DMS114 treated with DMSO at 0.1 percent for 48 hours (cell line): ENCODE measurements around the gene DHRS7B.
"Not testable (repeated sequence)": the region's sequence is repeated elsewhere in the genome, so short reads cannot be mapped to it uniquely, and the experiment has no call there.

Experiments used
- DNase-seq: peaks from one replicate; lab custom pipeline; 2025; ENCODE audit not compliant: unreplicated experiment; lab: John Stamatoyannopoulos, UW

DHRS7B gene

GRCh38 chr17:21204935-21205334, 78.2 kb downstream of the DHRS7B start:
- no peak for DNase-seq

GRCh38 chr17:21208352-21208751, 81.6 kb downstream of the DHRS7B start:
- no peak for DNase-seq

GRCh38 chr17:21209511-21210175, 82.9 kb downstream of the DHRS7B start:
- DNase-seq, result no peak

- no peak for DNase-seq
Observed at GRCh38 chr17:21210411-21211076, 83.8 kb downstream of the DHRS7B start.

GRCh38 chr17:21211825-21212479, 85.2 kb downstream of the DHRS7B start:
- DNase-seq, result no peak

- DNase-seq, result no peak
Observed at GRCh38 chr17:21212826-21213637, 86.3 kb downstream of the DHRS7B start.

GRCh38 chr17:21213638-21214014, 86.9 kb downstream of the DHRS7B start:
- DNase-seq, result no peak

GRCh38 chr17:21214015-21214776, 87.4 kb downstream of the DHRS7B start, which contains the start of gene TMEM11:
TSS of gene TMEM11 (minus strand) at chr17:21214161. CDS start at chr17:21214152, 9 bp downstream.
- DNase-seq, result peak; percentile 33

- no peak for DNase-seq
Observed at GRCh38 chr17:21214777-21215541, 88.2 kb downstream of the DHRS7B start.

GRCh38 chr17:21215935-21216334, 89.2 kb downstream of the DHRS7B start:
- no peak for DNase-seq

GRCh38 chr17:21217346-21217745, 90.6 kb downstream of the DHRS7B start:
- DNase-seq, result no peak

- no peak for DNase-seq
Observed at GRCh38 chr17:21218101-21218500, 91.3 kb downstream of the DHRS7B start.

- DNase-seq, result no peak
Observed at GRCh38 chr17:21218831-21219380, 92.1 kb downstream of the DHRS7B start.

- DNase-seq, result no peak
Observed at GRCh38 chr17:21223086-21223485, 96.3 kb downstream of the DHRS7B start.

GRCh38 chr17:21227277-21227676, 100.5 kb downstream of the DHRS7B start:
- DNase-seq, result not testable (repeated sequence)

GRCh38 chr17:21228111-21228510, 101.3 kb downstream of the DHRS7B start:
- no peak for DNase-seq

- no peak for DNase-seq
Observed at GRCh38 chr17:21228845-21229244, 102.1 kb downstream of the DHRS7B start.

- no peak for DNase-seq
Observed at GRCh38 chr17:21231533-21231932, 104.8 kb downstream of the DHRS7B start.

GRCh38 chr17:21232033-21232749, 105.4 kb downstream of the DHRS7B start:
- DNase-seq, result no peak
